Caco-2 (cell line): ENCODE measurements around the gene RHBG. TPM values are rescaled to one million over a fixed set of nuclear protein-coding genes. Genes with fewer than 3 reads are reported as not detected.

ENCODE experiments used
- BruUV-seq: library from RNA; stranded (reverse); fragments of 400-500 nt; replicated peaks from 2 replicates; lab custom pipeline; 2021; lab: Mats Ljungman, UMichigan
- CTCF ChIA-PET: fragments of 300-600 bp; sonication (Branson Sonifier 250); formaldehyde crosslinking; loops from one replicate; lab custom pipeline; 2022; ENCODE audit warnings: antibody characterized with exemption; lab: Charles Lee
- POLR2A ChIA-PET: fragments of 300-600 bp; sonication (Branson Sonifier 250); formaldehyde crosslinking; loops from one replicate; lab custom pipeline; 2022; ENCODE audit warnings: antibody characterized with exemption; lab: Charles Lee
- DNase-seq, 2 experiments: peaks; one replicate each; pipeline versions ENCODE4 v3.0.0 to v3.0.0-alpha.2; 2020 to 2022
- H3K27me3 ChIP-seq: replicated peaks from 2 replicates; pipeline ENCODE4 v1.6.0; 2011; ENCODE audit warnings: low read length; ENCODE audit not compliant: control insufficient read depth, insufficient read depth
- H3K36me3 ChIP-seq: 2 replicates; pipeline ENCODE4 v1.5.1; 2011; ENCODE audit warnings: low read length; ENCODE audit not compliant: control insufficient read depth, insufficient read depth
- H3K4me1 ChIP-seq: fragments of 250-450 bp; sonication (Bioruptor Pico); 2 replicates; pipeline ENCODE4 v1.5.1; 2020; ENCODE audit warnings: mild to moderate bottlenecking
- H3K4me3 ChIP-seq: 2 replicates; pipeline ENCODE4 v1.5.1; 2011; ENCODE audit warnings: low read depth, mild to moderate bottlenecking, control low read depth, low read length
- H3K9me3 ChIP-seq: fragments of 250-450 bp; sonication (Bioruptor Pico); 2 replicates; pipeline ENCODE4 v1.5.1; 2020; ENCODE audit warnings: mild to moderate bottlenecking, moderate library complexity
- H3K27ac Mint-ChIP-seq: one replicate; pipeline ENCODE4 v1.8.0; 2022; ENCODE audit warnings: mixed read lengths; ENCODE audit not compliant: unreplicated experiment
- H3K27me3 Mint-ChIP-seq: one replicate; pipeline ENCODE4 v1.8.0; 2022; ENCODE audit warnings: mixed read lengths; ENCODE audit not compliant: insufficient read depth, unreplicated experiment
- H3K36me3 Mint-ChIP-seq: one replicate; pipeline ENCODE4 v1.8.0; 2022; ENCODE audit warnings: mild to moderate bottlenecking, mixed read lengths; ENCODE audit not compliant: insufficient read depth, unreplicated experiment
- H3K4me1 Mint-ChIP-seq: one replicate; pipeline ENCODE4 v1.8.0; 2022; ENCODE audit warnings: low read depth, mixed read lengths; ENCODE audit not compliant: unreplicated experiment
- H3K4me3 Mint-ChIP-seq: one replicate; pipeline ENCODE4 v1.8.0; 2022; ENCODE audit warnings: mild to moderate bottlenecking, moderate library complexity, mixed read lengths; ENCODE audit not compliant: unreplicated experiment
- H3K9me3 Mint-ChIP-seq: one replicate; pipeline ENCODE4 v1.8.0; 2022; ENCODE audit warnings: mixed read lengths; ENCODE audit not compliant: unreplicated experiment
- CTCF ChIP-seq, 2 experiments: fragments of 200-600 bp in 1 of 2; IDR thresholded peaks; 1 replicate in 1 of 2; 2 replicates in 1 of 2; pipeline versions ENCODE4 v1.5.1 to v1.8.0; 2011 to 2022; ENCODE audit warnings: antibody characterized with exemption in 1 of 2, control low read depth in 1 of 2, inconsistent platforms in 1 of 2, low read depth in 1 of 2, low read length in 1 of 2, mild to moderate bottlenecking in 1 of 2, moderate library complexity in 1 of 2; ENCODE audit not compliant: insufficient read depth in 1 of 2, severe bottlenecking in 1 of 2, unreplicated experiment in 1 of 2
- intact Hi-C: fragments of 100-400 bp; cut with micrococcal nuclease; formaldehyde crosslinking; loops from one replicate; pipeline ENCODE4 v1.10.0; 2022; ENCODE audit not compliant: unreplicated experiment
- total RNA-seq: library from RNA; stranded (reverse); gene quantifications from 2 replicates; pipeline ENCODE4 v1.2.3, GENCODE V29; 2022

Gene RHBG
- total RNA-seq, 1 experiment from 2014 or later, result 6.5 TPM

- Histone ChIP-seq H3K27me3 (peaks cover 2% of the 10 kb centered on the region; the same call in 1 of the 2 replicates), H3K4me3 (no peak overlapping the region), H3K9me3 (no peaks in the 10 kb centered on the region), H3K4me1 (peaks cover 4% of the 10 kb centered on the region; the same call in 1 of the 2 replicates), H3K36me3 (no peaks in the 10 kb centered on the region)
- no TSS peak for BruUV-seq
- intact Hi-C loops, result no loop called here
- CTCF ChIA-PET, result interaction anchor here (0.6 to 4.2 kb wide), 4 partner anchors 12 to 56 kb away, joined by 4 to 17 read pairs (median 4); no protein-coding TSS in a partner anchor
- Mint-ChIP-seq H3K36me3 (no peaks in the 10 kb centered on the region), H3K4me3 (no peak overlapping the region), H3K9me3 (no peaks in the 10 kb centered on the region), H3K4me1 (peaks cover 12% of the 10 kb centered on the region), H3K27me3 (peaks cover 48% of the 10 kb centered on the region), H3K27ac (no peak overlapping the region)
- no peak for DNase-seq
- TF ChIP-seq CTCF (IDR thresholded peaks at IDR 0.05; ENCODE audit: insufficient read depth in 1 of 2, low read depth in 1 of 2, low read length in 1 of 2, severe bottlenecking in 1 of 2, unreplicated experiment in 1 of 2), result no peak
- POLR2A ChIA-PET, result no interaction called here
These were observed 63.0 kb downstream of the RHBG start for GRCh38 chr1:156431769-156432668.

GRCh38 chr1:156432669-156433018, 63.6 kb downstream of the RHBG start:
- no TSS peak for BruUV-seq
- Mint-ChIP-seq H3K27me3 (peaks cover 46% of the 10 kb centered on the region), H3K36me3 (no peaks in the 10 kb centered on the region), H3K4me1 (peaks cover 12% of the 10 kb centered on the region), H3K9me3 (no peaks in the 10 kb centered on the region), H3K4me3 (no peak overlapping the region), H3K27ac (no peak overlapping the region)
- peaks cover 3% of the 10 kb centered on the region; the same call in 1 of the 2 replicates for H3K27me3 ChIP-seq
- ChIA-PET CTCF (interaction anchor here (0.6 to 4.2 kb wide), 3 partner anchors 13 to 56 kb away, joined by 4 to 17 read pairs (median 4); no protein-coding TSS in a partner anchor), POLR2A (no interaction called here)
- intact Hi-C loops, result no loop called here
- peaks cover 4% of the 10 kb centered on the region; the same call in 1 of the 2 replicates for H3K4me1 ChIP-seq
- no peak for TF ChIP-seq CTCF (IDR thresholded peaks at IDR 0.05; ENCODE audit: insufficient read depth in 1 of 2, low read depth in 1 of 2, low read length in 1 of 2, severe bottlenecking in 1 of 2, unreplicated experiment in 1 of 2)
- DNase-seq, result no peak
- H3K36me3 ChIP-seq, result no peaks in the 10 kb centered on the region
- no peaks in the 10 kb centered on the region for H3K9me3 ChIP-seq
- no peak overlapping the region for H3K4me3 ChIP-seq

GRCh38 chr1:156433032-156433431, 64.0 kb downstream of the RHBG start:
- Mint-ChIP-seq H3K36me3 (no peaks in the 10 kb centered on the region), H3K4me1 (peaks cover 12% of the 10 kb centered on the region), H3K4me3 (no peak overlapping the region), H3K27me3 (peaks cover 45% of the 10 kb centered on the region), H3K27ac (no peak overlapping the region), H3K9me3 (no peaks in the 10 kb centered on the region)
- Histone ChIP-seq H3K4me1 (peaks cover 4% of the 10 kb centered on the region; the same call in 1 of the 2 replicates), H3K4me3 (no peak overlapping the region), H3K36me3 (no peaks in the 10 kb centered on the region), H3K27me3 (peaks cover 3% of the 10 kb centered on the region; the same call in 1 of the 2 replicates), H3K9me3 (no peaks in the 10 kb centered on the region)
- intact Hi-C loops, result no loop called here
- POLR2A ChIA-PET, result no interaction called here
- CTCF ChIA-PET, result interaction anchor here (1.1 to 4.2 kb wide), 2 partner anchors 13 to 48 kb away, joined by 4 to 17 read pairs; no protein-coding TSS in a partner anchor
- TF ChIP-seq CTCF (IDR thresholded peaks at IDR 0.05; ENCODE audit: insufficient read depth in 1 of 2, low read depth in 1 of 2, low read length in 1 of 2, severe bottlenecking in 1 of 2, unreplicated experiment in 1 of 2), result no peak
- DNase-seq, result no peak
- no TSS peak for BruUV-seq
